IMR-90 (cell line): ENCODE data around the gene OSGIN1.

Experiments used
- BHLHE40 ChIP-seq: fragments of 150-350 bp; IDR thresholded peaks from 2 replicates; pipeline ENCODE4 v1.6.1; 2016; ENCODE audit warnings: mild to moderate bottlenecking, low read depth, low read length
- CTCF ChIP-seq: conservative IDR thresholded peaks from 2 replicates; pipeline ENCODE4 v1.5.1; 2012; ENCODE audit warnings: mild to moderate bottlenecking, low read depth, low read length, improper control_type of control experiment
- FOS ChIP-seq: fragments of 150-350 bp; IDR thresholded peaks from 2 replicates; pipeline ENCODE4 v1.6.1; 2016; ENCODE audit warnings: low read depth, low read length
- MAFK ChIP-seq: IDR thresholded peaks from 2 replicates; pipeline ENCODE4 v1.6.1; 2012; ENCODE audit warnings: low read depth, low read length, improper control_type of control experiment
- MXI1 ChIP-seq: IDR thresholded peaks from 2 replicates; pipeline ENCODE4 v1.6.1; 2012; ENCODE audit warnings: low read depth, mild to moderate bottlenecking, low read length, moderate library complexity, borderline replicate concordance
- POLR2A ChIP-seq: IDR thresholded peaks from 2 replicates; pipeline ENCODE4 v1.6.1; 2012; ENCODE audit warnings: mild to moderate bottlenecking, low read depth, low read length
- RAD21 ChIP-seq: IDR thresholded peaks from 2 replicates; pipeline ENCODE4 v1.6.1; 2012; ENCODE audit warnings: low read length, improper control_type of control experiment
- RFX5 ChIP-seq: IDR thresholded peaks from 2 replicates; pipeline ENCODE4 v1.8.0; 2012; ENCODE audit warnings: low read depth, mild to moderate bottlenecking, low read length, moderate library complexity
- SMC3 ChIP-seq: fragments of 150-350 bp; IDR thresholded peaks from 2 replicates; pipeline ENCODE4 v1.6.1; 2016; ENCODE audit warnings: low read depth, mild to moderate bottlenecking, antibody characterized with exemption, low read length, moderate library complexity

GRCh38 chr16:83968306-83968851 is 15.3 kb downstream of the OSGIN1 start:
- TF ChIP-seq BHLHE40 (no peak), POLR2A (no peak), CTCF (no peak), RFX5 (no peak), MXI1 (no peak), MAFK (no peak), RAD21 (no peak), FOS (no peak), SMC3 (no peak)
